RWPE2 (cell line): ENCODE measurements around the gene ACAA2.

ENCODE experiments used
- ATAC-seq: fragments of 200-7000 bp; cut with Tn5 transposase; 3 replicates; pipeline ENCODE4 v1.9.1; 2021; ENCODE audit warnings: low read depth
- DNase-seq: peaks from one replicate; pipeline ENCODE4 v3.0.0-alpha.2; 2020; ENCODE audit warnings: low spot score
- H3K27ac ChIP-seq: fragments of 450-650 bp; 2 replicates; pipeline ENCODE4 v1.5.1; 2017; ENCODE audit warnings: mild to moderate bottlenecking; ENCODE audit not compliant: poor library complexity, severe bottlenecking
- H3K27me3 ChIP-seq: fragments of 250-450 bp; sonication (Bioruptor Pico); 2 replicates; pipeline ENCODE4 v1.5.1; 2021; ENCODE audit warnings: mild to moderate bottlenecking, moderate library complexity; ENCODE audit not compliant: insufficient read depth, poor library complexity, severe bottlenecking
- H3K36me3 ChIP-seq: fragments of 250-450 bp; sonication (Bioruptor Pico); 2 replicates; pipeline ENCODE4 v1.5.1; 2020; ENCODE audit warnings: low read depth, mild to moderate bottlenecking, moderate library complexity
- H3K4me1 ChIP-seq: fragments of 250-450 bp; sonication (Bioruptor Pico); 2 replicates; pipeline ENCODE4 v1.5.1; 2021; ENCODE audit warnings: mild to moderate bottlenecking, moderate library complexity; ENCODE audit not compliant: insufficient read depth, poor library complexity, severe bottlenecking
- H3K4me3 ChIP-seq: fragments of 250-450 bp; sonication (Bioruptor Pico); 2 replicates; pipeline ENCODE4 v1.5.1; 2021; ENCODE audit warnings: mild to moderate bottlenecking, moderate library complexity; ENCODE audit not compliant: severe bottlenecking
- H3K9me3 ChIP-seq: fragments of 250-450 bp; sonication (Bioruptor Pico); 2 replicates; pipeline ENCODE4 v1.5.1; 2021; ENCODE audit warnings: mild to moderate bottlenecking, moderate library complexity; ENCODE audit not compliant: severe bottlenecking
- CTCF ChIP-seq: fragments of 450-650 bp; IDR thresholded peaks from one replicate; pipeline ENCODE4 v1.5.1; 2017; ENCODE audit warnings: mild to moderate bottlenecking, moderate library complexity; ENCODE audit not compliant: poor library complexity, severe bottlenecking

Gene ACAA2

GRCh38 chr18:49849331-49850217, 36.2 kb upstream of the ACAA2 start:
- TF ChIP-seq CTCF: no peak
- peak; percentile 94 for ATAC-seq
- H3K4me3 ChIP-seq: peak overlapping the region; percentile 6
- H3K36me3 ChIP-seq: no peaks in the 10 kb centered on the region
- peaks cover 20% of the 10 kb centered on the region for H3K4me1 ChIP-seq
- H3K27me3 ChIP-seq: no peaks in the 10 kb centered on the region
- DNase-seq: peak; percentile 96
- no peaks in the 10 kb centered on the region for H3K9me3 ChIP-seq
- peak overlapping the region; percentile 88 for H3K27ac ChIP-seq

GRCh38 chr18:49848115-49848514, 34.8 kb upstream of the ACAA2 start:
- TF ChIP-seq CTCF: no peak
- peak overlapping the region; percentile 88 for H3K27ac ChIP-seq
- H3K27me3 ChIP-seq: no peaks in the 10 kb centered on the region
- no peak for ATAC-seq
- peaks cover 20% of the 10 kb centered on the region for H3K4me1 ChIP-seq
- H3K36me3 ChIP-seq: no peaks in the 10 kb centered on the region
- H3K9me3 ChIP-seq: no peaks in the 10 kb centered on the region
- no peak for DNase-seq
- H3K4me3 ChIP-seq: no peak overlapping the region

GRCh38 chr18:49847524-49847923, 34.2 kb upstream of the ACAA2 start:
- ATAC-seq: no peak
- peaks cover 20% of the 10 kb centered on the region for H3K4me1 ChIP-seq

GRCh38 chr18:49846718-49847470, 33.6 kb upstream of the ACAA2 start:
- ATAC-seq (no peak), DNase-seq (no peak)

More at GRCh38 chr18:49847524-49847923, 34.2 kb upstream of the ACAA2 start:
- Histone ChIP-seq H3K36me3 (no peaks in the 10 kb centered on the region), H3K27me3 (no peaks in the 10 kb centered on the region), H3K27ac (no peak overlapping the region), H3K9me3 (no peaks in the 10 kb centered on the region), H3K4me3 (no peak overlapping the region)
- no peak for TF ChIP-seq CTCF
- no peak for DNase-seq

More at GRCh38 chr18:49846718-49847470, 33.6 kb upstream of the ACAA2 start:
- Histone ChIP-seq H3K4me3 (no peak overlapping the region), H3K27me3 (no peaks in the 10 kb centered on the region), H3K9me3 (no peaks in the 10 kb centered on the region), H3K27ac (no peak overlapping the region), H3K4me1 (peaks cover 20% of the 10 kb centered on the region), H3K36me3 (no peaks in the 10 kb centered on the region)
- TF ChIP-seq CTCF: no peak
